HG03558 (cell line): ENCODE data around the gene WWOX.

ENCODE experiments used
- ATAC-seq: cut with Tn5 transposase; IDR thresholded peaks from one replicate; pipeline ENCODE4 v1.9.1; 2021; ENCODE audit warnings: moderate number of reproducible peaks; ENCODE audit not compliant: unreplicated experiment; ENCODE audit errors: extremely low read depth

The WWOX gene

GRCh38 chr16:79098907-79099306 lies 999.5 kb downstream of the WWOX start:
- no peak for ATAC-seq

GRCh38 chr16:79099716-79100115 lies 1000.3 kb downstream of the WWOX start:
- ATAC-seq = no peak

- ATAC-seq = no peak
These were observed 1001.0 kb downstream of the WWOX start for GRCh38 chr16:79100447-79100846.

- no peak for ATAC-seq
These were observed 1002.0 kb downstream of the WWOX start for GRCh38 chr16:79101491-79101890.

GRCh38 chr16:79104567-79104966 lies 1005.1 kb downstream of the WWOX start:
- ATAC-seq = no peak

- no peak for ATAC-seq
These were observed 1007.8 kb downstream of the WWOX start for GRCh38 chr16:79107301-79107700.

- no peak for ATAC-seq
These were observed 1010.3 kb downstream of the WWOX start for GRCh38 chr16:79109771-79110170.

GRCh38 chr16:79110242-79110641 lies 1010.8 kb downstream of the WWOX start:
- ATAC-seq = no peak

GRCh38 chr16:79110953-79111352 lies 1011.5 kb downstream of the WWOX start:
- no peak for ATAC-seq

- no peak for ATAC-seq
These were observed 1013.0 kb downstream of the WWOX start for GRCh38 chr16:79112462-79112861.

- ATAC-seq = no peak
These were observed 1014.4 kb downstream of the WWOX start for GRCh38 chr16:79113826-79114225.

GRCh38 chr16:79114759-79115158 lies 1015.3 kb downstream of the WWOX start:
- no peak for ATAC-seq

GRCh38 chr16:79121906-79122305 lies 1022.5 kb downstream of the WWOX start:
- no peak for ATAC-seq

GRCh38 chr16:79122343-79122742 lies 1022.9 kb downstream of the WWOX start:
- no peak for ATAC-seq

- no peak for ATAC-seq
These were observed 1024.7 kb downstream of the WWOX start for GRCh38 chr16:79124016-79124756.

GRCh38 chr16:79127766-79128165 lies 1028.3 kb downstream of the WWOX start:
- ATAC-seq = no peak

- ATAC-seq = no peak
These were observed 1029.3 kb downstream of the WWOX start for GRCh38 chr16:79128706-79129105.

- no peak for ATAC-seq
These were observed 1031.2 kb downstream of the WWOX start for GRCh38 chr16:79130616-79131015.

- ATAC-seq = no peak
These were observed 1032.0 kb downstream of the WWOX start for GRCh38 chr16:79131321-79132075.

GRCh38 chr16:79132701-79133100 lies 1033.2 kb downstream of the WWOX start:
- no peak for ATAC-seq

- no peak for ATAC-seq
These were observed 1034.8 kb downstream of the WWOX start for GRCh38 chr16:79134300-79134699.

GRCh38 chr16:79136955-79137354 lies 1037.5 kb downstream of the WWOX start:
- ATAC-seq = no peak
